ENCODE measurements around the gene LAIR1.
"Not testable (repeated sequence)": the region's sequence is repeated elsewhere in the genome, so short reads cannot be mapped to it uniquely, and the experiment has no call there.

The LAIR1 gene

GRCh38 chr19:54379187-54379678, 14.5 kb upstream of the LAIR1 start:
- Histone ChIP-seq H3K9ac (ENCODE audit: insufficient read length, low read depth) (no peak overlapping the region), H3K4me1 (ENCODE audit: insufficient read depth, insufficient read length) (no peaks in the 10 kb centered on the region), H3K9me3 (ENCODE audit: insufficient read depth, low read length) (no peaks in the 10 kb centered on the region), H3K27me3 (ENCODE audit: insufficient read depth, insufficient read length) (peaks cover 4% of the 10 kb centered on the region), H3K36me3 (ENCODE audit: insufficient read depth, insufficient read length, low read length) (no peaks in the 10 kb centered on the region), H3K4me3 (ENCODE audit: insufficient read length, low read depth) (no peak overlapping the region)
- TF ChIP-seq YY1 (IDR thresholded peaks at IDR 0.05; ENCODE audit: insufficient read depth, insufficient read length) (no peak), ZNF274 (IDR thresholded peaks at IDR 0.05; ENCODE audit: low read depth, low read length) (no peak), SUZ12 (IDR thresholded peaks at IDR 0.05; ENCODE audit: extremely low read depth, insufficient read depth, insufficient read length) (no peak)
- no peak for DNase-seq (ENCODE audit: low read depth, low spot score)

DNA sequence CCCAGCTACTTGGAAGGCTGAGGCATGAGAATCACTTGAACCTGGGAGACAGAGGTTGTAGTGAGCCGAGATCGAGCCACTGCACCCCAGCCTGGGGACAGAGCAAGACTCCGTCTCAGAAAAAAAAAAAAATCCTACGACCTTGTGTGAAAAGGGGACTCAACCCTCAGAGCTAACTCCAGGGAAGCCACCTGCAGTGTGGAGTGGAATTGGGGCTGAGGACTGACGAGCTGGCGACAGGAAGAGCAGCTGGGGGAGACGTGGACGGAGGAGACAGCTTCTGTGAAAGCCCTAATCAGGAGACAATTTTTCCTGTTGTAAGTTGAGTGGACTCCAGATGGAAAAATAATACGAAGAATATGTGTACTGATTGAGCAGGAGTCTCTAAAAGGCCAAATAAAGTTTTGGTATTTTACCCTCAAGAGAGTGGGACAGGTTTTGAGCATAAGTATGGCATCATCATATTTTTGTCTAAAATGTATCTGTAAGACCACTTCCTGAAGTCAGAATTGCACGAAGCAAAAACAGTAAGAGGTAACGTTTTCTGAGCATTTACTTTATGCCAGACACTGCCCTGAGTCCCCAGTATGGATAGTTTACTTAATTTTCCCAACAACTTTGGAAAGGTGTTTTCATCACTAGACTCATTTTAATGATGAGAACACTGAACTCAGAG, 12.0 kb upstream of the LAIR1 start:
- H3K9ac ChIP-seq (ENCODE audit: insufficient read length, low read depth), result no peak overlapping the region
- H3K4me3 ChIP-seq (ENCODE audit: insufficient read length, low read depth), result no peak overlapping the region
- no peaks in the 10 kb centered on the region for H3K36me3 ChIP-seq (ENCODE audit: insufficient read depth, insufficient read length, low read length)
- H3K27me3 ChIP-seq (ENCODE audit: insufficient read depth, insufficient read length), result peaks cover 4% of the 10 kb centered on the region
- TF ChIP-seq YY1 (IDR thresholded peaks at IDR 0.05; ENCODE audit: insufficient read depth, insufficient read length), result no peak
- TF ChIP-seq ZNF274 (IDR thresholded peaks at IDR 0.05; ENCODE audit: low read depth, low read length), result no peak
- TF ChIP-seq SUZ12 (IDR thresholded peaks at IDR 0.05; ENCODE audit: extremely low read depth, insufficient read depth, insufficient read length), result no peak
- DNase-seq (ENCODE audit: low read depth, low spot score), result no peak
- no peaks in the 10 kb centered on the region for H3K4me1 ChIP-seq (ENCODE audit: insufficient read depth, insufficient read length)
- no peaks in the 10 kb centered on the region for H3K9me3 ChIP-seq (ENCODE audit: insufficient read depth, low read length)

DNA sequence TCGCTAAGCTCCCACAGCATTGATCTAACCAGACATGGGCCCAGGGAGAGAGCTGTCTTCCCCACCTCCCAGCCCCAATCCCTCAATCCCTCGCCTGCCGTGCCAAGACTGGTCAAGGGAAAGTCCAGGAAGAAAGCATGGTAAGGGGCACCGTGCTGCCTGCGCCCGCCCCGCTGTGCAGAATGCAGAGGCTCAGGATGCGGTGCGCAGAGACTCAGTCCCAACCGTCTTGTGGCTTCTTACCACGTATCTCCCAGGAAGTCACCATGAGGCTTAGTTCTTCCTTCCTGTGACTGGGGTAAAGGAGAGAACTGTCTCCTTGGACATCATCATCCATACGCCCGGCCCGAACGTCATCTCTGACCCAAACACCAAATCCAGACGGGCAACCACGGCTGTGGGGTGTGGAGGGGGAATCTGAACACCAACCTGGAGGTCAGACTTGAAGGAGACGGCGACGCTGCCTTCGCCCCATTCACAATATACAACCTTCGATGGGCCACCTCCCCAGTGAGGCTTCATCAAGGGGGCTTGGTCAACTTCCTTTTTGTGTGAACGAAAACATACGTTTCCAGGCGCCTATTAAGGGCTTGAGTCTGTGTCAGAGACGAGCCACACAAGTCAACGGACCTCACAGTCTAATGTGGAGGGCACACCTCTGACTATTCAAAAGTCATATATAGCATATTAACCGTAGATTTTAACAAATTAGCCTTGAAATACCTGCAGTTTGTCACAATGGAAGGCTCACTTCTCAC, 10.6 kb upstream of the LAIR1 start:
- DNase-seq (ENCODE audit: low read depth, low spot score); H3K9ac ChIP-seq (ENCODE audit: insufficient read length, low read depth); H3K4me3 ChIP-seq (ENCODE audit: insufficient read length, low read depth); H3K27me3 ChIP-seq (ENCODE audit: insufficient read depth, insufficient read length); H3K36me3 ChIP-seq (ENCODE audit: insufficient read depth, insufficient read length, low read length); H3K9me3 ChIP-seq (ENCODE audit: insufficient read depth, low read length); H3K4me1 ChIP-seq (ENCODE audit: insufficient read depth, insufficient read length): not testable (repeated sequence)

DNA sequence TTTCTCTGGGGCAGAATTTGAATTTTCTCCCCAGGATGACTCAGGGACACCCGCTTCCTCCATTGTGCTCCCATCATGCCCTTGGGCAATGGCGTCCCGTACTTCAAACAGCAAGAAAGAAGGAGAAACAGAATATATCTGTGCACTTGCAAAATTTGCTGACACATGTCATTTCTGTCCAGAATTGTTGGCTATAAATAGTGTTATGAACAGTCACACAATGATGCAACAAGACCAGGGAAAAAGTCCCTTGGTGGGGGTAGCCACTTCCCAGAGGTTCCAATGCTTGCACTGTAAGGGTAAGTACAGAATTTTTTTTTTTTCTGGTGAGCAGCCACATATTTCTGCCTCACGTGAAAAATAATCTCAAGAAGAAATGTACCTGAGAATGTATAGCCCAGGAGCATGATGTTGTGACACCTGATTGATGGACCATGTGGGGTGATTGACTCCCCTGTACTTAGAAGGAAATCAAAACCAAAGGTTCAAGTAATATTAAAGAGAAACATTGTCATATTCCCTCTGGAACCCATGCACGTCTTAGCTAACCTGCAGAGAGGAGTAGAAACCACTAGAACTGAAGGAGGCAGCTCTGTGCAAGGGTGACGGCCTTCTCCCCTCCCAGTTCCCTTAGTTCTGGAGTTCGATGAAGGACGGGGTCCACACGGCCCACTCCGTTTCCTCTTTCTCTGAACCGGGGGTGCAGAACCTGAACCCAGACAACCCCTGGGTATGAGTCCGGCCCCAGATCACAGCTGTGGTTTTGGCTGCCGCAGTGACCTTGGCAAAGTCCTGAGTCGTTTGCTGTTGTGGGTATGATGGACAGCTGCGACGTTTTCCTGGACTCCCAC, 9.3 kb upstream of the LAIR1 start:
- Histone ChIP-seq H3K4me3 (ENCODE audit: insufficient read length, low read depth) (no peak overlapping the region), H3K36me3 (ENCODE audit: insufficient read depth, insufficient read length, low read length) (no peaks in the 10 kb centered on the region), H3K9me3 (ENCODE audit: insufficient read depth, low read length) (no peaks in the 10 kb centered on the region), H3K27me3 (ENCODE audit: insufficient read depth, insufficient read length) (peaks cover under 1% of the 10 kb centered on the region), H3K9ac (ENCODE audit: insufficient read length, low read depth) (no peak overlapping the region), H3K4me1 (ENCODE audit: insufficient read depth, insufficient read length) (no peaks in the 10 kb centered on the region)
- DNase-seq (ENCODE audit: low read depth, low spot score), result no peak
- TF ChIP-seq SUZ12 (IDR thresholded peaks at IDR 0.05; ENCODE audit: extremely low read depth, insufficient read depth, insufficient read length) (no peak), ZNF274 (IDR thresholded peaks at IDR 0.05; ENCODE audit: low read depth, low read length) (no peak), YY1 (IDR thresholded peaks at IDR 0.05; ENCODE audit: insufficient read depth, insufficient read length) (no peak)

DNA sequence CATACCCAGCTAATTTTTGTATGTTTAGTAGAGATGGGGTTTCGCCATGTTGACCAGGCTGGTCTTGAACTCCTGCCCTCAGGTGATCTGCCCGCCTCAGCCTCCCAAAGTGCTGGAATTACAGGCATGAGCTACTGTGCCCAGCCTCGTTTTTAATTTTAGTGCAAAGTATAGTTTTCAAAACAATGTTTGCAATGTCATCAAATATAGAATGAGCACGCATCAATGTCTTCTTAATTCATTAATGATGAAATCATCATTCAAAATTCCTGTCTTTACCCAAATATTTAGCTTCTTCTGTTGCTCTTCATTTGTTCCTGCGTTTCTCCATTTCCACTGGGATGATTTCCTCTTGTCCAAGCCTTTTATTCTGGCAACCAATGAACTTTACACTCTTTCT, 6.7 kb upstream of the LAIR1 start:
- not testable (repeated sequence) for H3K4me3 ChIP-seq (ENCODE audit: insufficient read length, low read depth); H3K27me3 ChIP-seq (ENCODE audit: insufficient read depth, insufficient read length); H3K9ac ChIP-seq (ENCODE audit: insufficient read length, low read depth); H3K36me3 ChIP-seq (ENCODE audit: insufficient read depth, insufficient read length, low read length); H3K9me3 ChIP-seq (ENCODE audit: insufficient read depth, low read length); DNase-seq (ENCODE audit: low read depth, low spot score); H3K4me1 ChIP-seq (ENCODE audit: insufficient read depth, insufficient read length)

- not testable (repeated sequence) for H3K4me3 ChIP-seq (ENCODE audit: insufficient read length, low read depth); H3K4me1 ChIP-seq (ENCODE audit: insufficient read depth, insufficient read length); H3K9ac ChIP-seq (ENCODE audit: insufficient read length, low read depth)
Measured at GRCh38 chr19:54370434-54370796, 5.7 kb upstream of the LAIR1 start.

GRCh38 chr19:54369688-54370433, 5.1 kb upstream of the LAIR1 start:
- not testable (repeated sequence) for DNase-seq (ENCODE audit: low read depth, low spot score); H3K9ac ChIP-seq (ENCODE audit: insufficient read length, low read depth); H3K4me1 ChIP-seq (ENCODE audit: insufficient read depth, insufficient read length); H3K27me3 ChIP-seq (ENCODE audit: insufficient read depth, insufficient read length); H3K9me3 ChIP-seq (ENCODE audit: insufficient read depth, low read length); H3K4me3 ChIP-seq (ENCODE audit: insufficient read length, low read depth); H3K36me3 ChIP-seq (ENCODE audit: insufficient read depth, insufficient read length, low read length)

More at GRCh38 chr19:54370434-54370796, 5.7 kb upstream of the LAIR1 start:
- DNase-seq (ENCODE audit: low read depth, low spot score); H3K36me3 ChIP-seq (ENCODE audit: insufficient read depth, insufficient read length, low read length); H3K9me3 ChIP-seq (ENCODE audit: insufficient read depth, low read length); H3K27me3 ChIP-seq (ENCODE audit: insufficient read depth, insufficient read length): not testable (repeated sequence)

Data from NT2/D1 (cell line).